ENCODE measurements around the gene TSPO.

The TSPO gene

DNA sequence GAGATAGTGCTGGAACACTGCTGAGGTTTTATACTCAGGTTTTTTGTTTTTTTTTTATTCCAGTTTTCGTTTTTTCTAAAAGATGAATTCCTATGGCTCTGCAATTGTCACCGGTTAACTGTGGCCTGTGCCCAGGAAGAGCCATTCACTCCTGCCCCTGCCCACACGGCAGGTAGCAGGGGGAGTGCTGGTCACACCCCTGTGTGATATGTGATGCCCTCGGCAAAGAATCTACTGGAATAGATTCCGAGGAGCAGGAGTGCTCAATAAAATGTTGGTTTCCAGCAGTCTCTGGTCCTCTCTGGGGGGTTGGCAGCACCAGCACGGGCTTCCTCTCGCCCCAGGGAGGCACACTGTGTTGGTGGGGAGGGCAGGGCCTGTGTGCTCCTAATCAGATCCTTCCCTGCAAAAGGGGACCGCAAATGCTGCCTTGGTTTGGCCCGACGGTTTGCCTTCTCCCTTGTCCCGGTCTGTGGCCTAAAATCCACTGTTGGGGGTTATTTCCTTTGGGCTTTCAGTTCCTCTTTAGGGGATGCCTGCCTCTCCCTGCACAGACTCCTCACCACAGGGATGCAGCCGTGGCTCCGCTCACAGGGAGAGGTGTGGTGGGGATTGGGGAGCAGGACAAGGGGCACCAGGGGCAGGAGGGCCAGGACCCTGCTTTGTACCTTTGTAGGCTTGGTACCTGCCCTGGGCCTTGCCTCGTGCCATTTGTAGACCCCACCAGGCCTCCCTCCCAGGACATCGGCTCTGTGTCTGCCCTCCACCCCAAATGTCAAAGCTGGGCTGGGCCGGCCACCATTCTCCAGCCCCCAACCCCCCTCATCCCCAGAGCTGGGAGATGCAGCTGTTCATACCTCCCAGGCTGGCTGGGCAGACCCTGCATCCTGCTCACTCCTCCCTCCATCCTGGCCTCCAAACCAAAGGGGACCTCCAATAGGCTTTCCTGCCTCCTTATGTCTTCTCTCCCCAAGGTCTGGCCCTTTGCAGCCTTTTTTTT, 21.6 kb upstream of the TSPO start:
- ChIA-PET CTCF (no interaction called here), POLR2A (no interaction called here)
- TF ChIP-seq L3MBTL2 (conservative IDR thresholded peaks at IDR 0.05) (no peak), ARNT (IDR thresholded peaks at IDR 0.05) (no peak), BHLHE40 (IDR thresholded peaks at IDR 0.05; ENCODE audit: borderline replicate concordance) (no peak), FOXK2 (IDR thresholded peaks at IDR 0.05) (no peak), NFRKB (IDR thresholded peaks at IDR 0.05) (no peak), FOXA1 (IDR thresholded peaks at IDR 0.05) (no peak), SP1 (IDR thresholded peaks at IDR 0.05) (no peak), LEF1 (IDR thresholded peaks at IDR 0.05; ENCODE audit: borderline replicate concordance) (no peak), CTBP1 (IDR thresholded peaks at IDR 0.05; ENCODE audit: borderline replicate concordance) (no peak), ZNF384 (IDR thresholded peaks at IDR 0.05) (no peak), SUZ12 (IDR thresholded peaks at IDR 0.05) (no peak), FOXM1 (IDR thresholded peaks at IDR 0.05; ENCODE audit: borderline replicate concordance) (no peak), ELF4 (IDR thresholded peaks at IDR 0.05) (no peak), TARDBP (IDR thresholded peaks at IDR 0.05) (no peak), HDGF (IDR thresholded peaks at IDR 0.05; ENCODE audit: borderline replicate concordance) (no peak)
- TF ChIP-seq, protein P1, sequence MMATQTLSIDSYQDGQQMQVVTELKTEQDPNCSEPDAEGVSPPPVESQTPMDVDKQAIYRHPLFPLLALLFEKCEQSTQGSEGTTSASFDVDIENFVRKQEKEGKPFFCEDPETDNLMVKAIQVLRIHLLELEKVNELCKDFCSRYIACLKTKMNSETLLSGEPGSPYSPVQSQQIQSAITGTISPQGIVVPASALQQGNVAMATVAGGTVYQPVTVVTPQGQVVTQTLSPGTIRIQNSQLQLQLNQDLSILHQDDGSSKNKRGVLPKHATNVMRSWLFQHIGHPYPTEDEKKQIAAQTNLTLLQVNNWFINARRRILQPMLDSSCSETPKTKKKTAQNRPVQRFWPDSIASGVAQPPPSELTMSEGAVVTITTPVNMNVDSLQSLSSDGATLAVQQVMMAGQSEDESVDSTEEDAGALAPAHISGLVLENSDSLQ (IDR thresholded peaks at IDR 0.05) = no peak
- DNase-seq (ENCODE audit: extremely low spot score) = no peak

DNA sequence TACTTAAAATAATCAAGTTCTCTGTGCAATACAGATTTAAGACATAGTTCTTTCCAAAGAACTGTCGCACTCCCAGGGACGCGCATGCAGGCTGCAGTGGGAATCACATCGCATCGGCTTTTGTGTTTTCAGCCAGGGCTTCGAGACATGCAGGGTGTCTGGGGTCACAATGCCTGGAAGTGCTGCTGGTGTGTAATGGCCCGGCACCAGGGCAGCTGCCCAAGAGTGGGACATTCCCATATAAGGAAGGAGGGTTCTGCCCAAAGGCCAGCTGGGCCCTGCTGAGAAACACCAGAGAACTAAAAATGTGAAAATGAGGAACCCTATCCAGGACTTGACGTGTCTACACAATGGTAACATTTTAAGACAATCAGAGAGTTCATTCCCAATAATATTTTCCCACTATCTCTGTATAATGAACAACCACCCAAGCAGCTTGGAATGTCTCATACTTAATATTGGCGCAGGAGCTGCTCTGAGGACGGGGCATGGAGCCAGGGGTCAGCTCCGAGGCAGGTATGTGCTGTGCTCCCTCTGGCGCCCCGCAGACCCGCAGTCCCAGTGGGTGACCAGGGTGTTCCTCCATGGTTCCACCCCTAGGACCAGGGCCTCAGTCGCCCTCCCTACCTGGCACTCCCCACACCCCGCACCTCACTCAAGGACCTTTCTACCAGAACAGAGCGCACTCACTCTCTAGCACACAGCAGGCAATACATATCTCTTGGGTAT, 19.4 kb upstream of the TSPO start:
- DNase-seq (ENCODE audit: extremely low spot score) = no peak
- POLR2A ChIA-PET = no interaction called here

DNA sequence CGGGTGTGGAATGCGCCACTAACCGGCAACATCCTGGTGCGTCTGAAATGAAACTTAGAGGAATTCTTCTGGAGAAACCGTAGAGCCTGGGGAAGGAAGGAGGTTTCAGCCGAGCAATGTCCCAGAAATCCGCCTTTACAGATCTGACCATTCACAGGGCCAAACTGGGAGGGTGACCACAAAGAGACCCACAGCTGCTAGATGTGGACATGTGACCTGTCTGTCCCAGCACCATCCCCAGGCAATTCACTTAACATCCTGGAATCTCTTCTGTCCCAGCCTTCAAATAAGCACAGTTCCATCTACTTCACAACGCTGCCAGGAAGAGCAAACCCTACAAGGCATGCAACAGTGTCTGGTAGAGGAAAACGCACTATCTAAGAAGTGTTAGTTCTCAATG, 18.0 kb upstream of the TSPO start:
- no peak for TF ChIP-seq CTBP1 (IDR thresholded peaks at IDR 0.05; ENCODE audit: borderline replicate concordance)
- no peak for TF ChIP-seq HDGF (IDR thresholded peaks at IDR 0.05; ENCODE audit: borderline replicate concordance)
- no peak for TF ChIP-seq FOXK2 (IDR thresholded peaks at IDR 0.05)
- TF ChIP-seq ZNF384 (IDR thresholded peaks at IDR 0.05) = no peak
- TF ChIP-seq TARDBP (IDR thresholded peaks at IDR 0.05) = no peak
- TF ChIP-seq, protein P1 (IDR thresholded peaks at IDR 0.05) = no peak
- no peak for TF ChIP-seq FOXM1 (IDR thresholded peaks at IDR 0.05; ENCODE audit: borderline replicate concordance)
- no peak for TF ChIP-seq NFRKB (IDR thresholded peaks at IDR 0.05)
- no peak for TF ChIP-seq ARNT (IDR thresholded peaks at IDR 0.05)
- no peak for TF ChIP-seq SP1 (IDR thresholded peaks at IDR 0.05)
- TF ChIP-seq FOXA1 (IDR thresholded peaks at IDR 0.05) = no peak
- no peak for TF ChIP-seq L3MBTL2 (conservative IDR thresholded peaks at IDR 0.05)
- TF ChIP-seq SUZ12 (IDR thresholded peaks at IDR 0.05) = no peak
- TF ChIP-seq LEF1 (IDR thresholded peaks at IDR 0.05; ENCODE audit: borderline replicate concordance) = no peak
- no peak for TF ChIP-seq ELF4 (IDR thresholded peaks at IDR 0.05)
- CTCF ChIA-PET = no interaction called here
- POLR2A ChIA-PET = interaction anchor here (1.5 kb wide), 1 partner anchor 12 kb away, joined by 4 read pairs; no protein-coding TSS in a partner anchor
- DNase-seq (ENCODE audit: extremely low spot score) = no peak

More for the DNA sequence above, 19.4 kb upstream of the TSPO start:
- TF ChIP-seq FOXM1 (IDR thresholded peaks at IDR 0.05; ENCODE audit: borderline replicate concordance) (no peak), ELF4 (IDR thresholded peaks at IDR 0.05) (no peak), FOXK2 (IDR thresholded peaks at IDR 0.05) (no peak), TARDBP (IDR thresholded peaks at IDR 0.05) (no peak), BHLHE40 (IDR thresholded peaks at IDR 0.05; ENCODE audit: borderline replicate concordance) (no peak), LEF1 (IDR thresholded peaks at IDR 0.05; ENCODE audit: borderline replicate concordance) (no peak), HDGF (IDR thresholded peaks at IDR 0.05; ENCODE audit: borderline replicate concordance) (no peak), NFRKB (IDR thresholded peaks at IDR 0.05) (no peak), CTBP1 (IDR thresholded peaks at IDR 0.05; ENCODE audit: borderline replicate concordance) (no peak), SP1 (IDR thresholded peaks at IDR 0.05) (no peak), SUZ12 (IDR thresholded peaks at IDR 0.05) (no peak), FOXA1 (IDR thresholded peaks at IDR 0.05) (no peak), ARNT (IDR thresholded peaks at IDR 0.05) (no peak), ZNF384 (IDR thresholded peaks at IDR 0.05) (no peak), L3MBTL2 (conservative IDR thresholded peaks at IDR 0.05) (no peak)
- TF ChIP-seq, protein P1 (IDR thresholded peaks at IDR 0.05) = no peak
- CTCF ChIA-PET = no interaction called here

DNA sequence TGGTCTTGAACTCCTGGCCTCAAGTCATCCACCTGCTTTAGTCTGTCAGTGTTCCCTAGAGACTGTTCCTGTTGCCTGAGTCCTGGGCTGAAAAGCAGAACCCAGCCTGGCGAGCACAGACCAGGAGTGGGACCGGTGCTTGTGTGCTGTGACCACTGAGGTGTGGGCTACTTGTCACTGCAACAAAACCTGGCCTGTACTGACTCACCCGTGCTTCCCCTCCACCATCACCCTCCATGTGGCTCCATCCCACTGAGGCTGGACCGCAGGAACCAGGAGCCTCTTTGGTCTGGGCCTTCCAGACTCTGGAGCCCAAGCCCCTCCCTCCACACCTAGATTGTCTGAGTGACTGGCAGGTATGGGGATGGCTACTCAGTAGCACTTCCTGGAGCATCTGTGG, 16.8 kb upstream of the TSPO start:
- TF ChIP-seq TARDBP (IDR thresholded peaks at IDR 0.05) (no peak), LEF1 (IDR thresholded peaks at IDR 0.05; ENCODE audit: borderline replicate concordance) (no peak), FOXK2 (IDR thresholded peaks at IDR 0.05) (no peak), NFRKB (IDR thresholded peaks at IDR 0.05) (no peak), ELF4 (IDR thresholded peaks at IDR 0.05) (no peak), CTBP1 (IDR thresholded peaks at IDR 0.05; ENCODE audit: borderline replicate concordance) (no peak), ARNT (IDR thresholded peaks at IDR 0.05) (no peak), SUZ12 (IDR thresholded peaks at IDR 0.05) (no peak), BHLHE40 (IDR thresholded peaks at IDR 0.05; ENCODE audit: borderline replicate concordance) (no peak), ZNF384 (IDR thresholded peaks at IDR 0.05) (no peak), HDGF (IDR thresholded peaks at IDR 0.05; ENCODE audit: borderline replicate concordance) (no peak), FOXA1 (IDR thresholded peaks at IDR 0.05) (no peak), FOXM1 (IDR thresholded peaks at IDR 0.05; ENCODE audit: borderline replicate concordance) (no peak), L3MBTL2 (conservative IDR thresholded peaks at IDR 0.05) (no peak)
- TF ChIP-seq, protein P1 (IDR thresholded peaks at IDR 0.05) = no peak
- CTCF ChIA-PET = interaction anchor here (0.6 kb wide), 1 partner anchor 29 kb away, joined by 6 read pairs; no protein-coding TSS in a partner anchor
- POLR2A ChIA-PET = no interaction called here
- DNase-seq (ENCODE audit: extremely low spot score) = no peak
